ENCODE data around the gene EMP1.
"Not testable (repeated sequence)": the region's sequence is repeated elsewhere in the genome, so short reads cannot be mapped to it uniquely, and the experiment has no call there.

The EMP1 gene

GRCh38 chr12:13255792-13256691 lies 59.5 kb downstream of the EMP1 start:
- peak; percentile 98 for DNase-seq (ENCODE audit: low read depth, low spot score)

GRCh38 chr12:13256692-13257045 lies 60.1 kb downstream of the EMP1 start:
- DNase-seq (ENCODE audit: low read depth, low spot score): no peak

DNA sequence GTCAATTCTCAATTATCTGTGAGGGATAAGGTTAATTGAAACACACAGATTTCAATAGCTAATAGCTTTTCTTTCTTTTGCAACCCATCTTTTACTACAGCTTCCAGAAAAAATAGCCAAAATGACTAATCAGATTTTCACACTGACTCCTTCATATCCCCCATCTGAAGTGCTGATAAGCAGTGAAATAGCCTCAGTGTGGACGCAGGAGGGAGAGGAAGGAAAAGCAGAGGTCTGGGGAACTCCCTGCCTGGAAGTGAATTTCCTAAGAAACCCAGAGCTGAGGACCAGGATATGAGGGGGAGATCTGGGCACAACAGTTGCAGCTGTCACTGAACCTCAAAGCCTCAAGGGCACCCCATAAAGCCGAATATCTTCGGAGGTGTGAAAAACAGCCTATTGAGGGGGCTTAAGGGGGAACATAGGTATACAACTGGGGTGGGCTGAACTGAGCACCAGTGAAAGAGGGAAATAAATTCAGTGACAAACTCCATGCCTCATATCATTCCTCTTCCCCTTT lies 60.9 kb downstream of the EMP1 start:
- DNase-seq (ENCODE audit: low read depth, low spot score): no peak

GRCh38 chr12:13258197-13258596 lies 61.7 kb downstream of the EMP1 start:
- DNase-seq (ENCODE audit: low read depth, low spot score): no peak

GRCh38 chr12:13258717-13259119 lies 62.2 kb downstream of the EMP1 start:
- DNase-seq (ENCODE audit: low read depth, low spot score): no peak

DNA sequence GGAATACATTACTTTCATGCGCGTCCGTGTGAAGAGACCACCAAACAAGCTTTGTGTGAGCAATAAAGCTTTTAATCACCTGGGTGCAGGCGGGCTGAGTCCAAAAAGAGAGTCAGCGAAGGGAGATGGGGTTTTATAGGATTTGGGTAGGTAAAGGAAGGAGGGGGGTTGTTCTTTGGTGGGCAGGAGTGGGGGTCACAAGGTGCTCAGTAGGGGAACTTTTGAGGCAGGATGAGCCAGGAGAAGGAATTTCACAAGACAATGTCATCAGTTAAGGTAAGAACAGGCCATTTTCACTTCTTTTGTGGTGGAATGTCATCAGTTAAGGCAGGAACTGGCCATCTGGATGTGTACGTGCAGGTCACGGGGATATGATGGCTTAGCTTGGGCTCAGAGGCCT lies 63.1 kb downstream of the EMP1 start:
- not testable (repeated sequence) for DNase-seq (ENCODE audit: low read depth, low spot score)

- DNase-seq (ENCODE audit: low read depth, low spot score): not testable (repeated sequence)
Measured at GRCh38 chr12:13267826-13268225, 71.3 kb downstream of the EMP1 start.

GRCh38 chr12:13268581-13268980 lies 72.1 kb downstream of the EMP1 start:
- no peak for DNase-seq (ENCODE audit: low read depth, low spot score)

All from astrocyte of the hippocampus (primary cell).